Motor neuron (in vitro differentiated cells): ENCODE results near the gene STPG1. TPM values are rescaled to one million over a fixed set of nuclear protein-coding genes. Genes with fewer than 3 reads are reported as not detected.

Experiments
- ATAC-seq, 8 experiments: fragments of 200-7000 bp; cut with Tn5 transposase; replicated peaks in 6 of 8; 2 replicates each; pipeline ENCODE4 v1.8.0; 2021; ENCODE audit warnings: mild to moderate bottlenecking in 8 of 8, moderate library complexity in 8 of 8
- H3K27ac ChIP-seq, 2 donors: fragments of 250-450 bp; sonication (Bioruptor Pico); 2 replicates each; pipeline ENCODE4 v1.9.0; 2021; ENCODE audit warnings: antibody characterized with exemption in 2 of 2, mild to moderate bottlenecking in 2 of 2, moderate library complexity in 1 of 2
- H3K4me1 ChIP-seq, 2 donors: fragments of 250-450 bp; sonication (Bioruptor Pico); replicated peaks in 1 of 2; 2 replicates each; pipeline ENCODE4 v1.6.1; 2021; ENCODE audit warnings: antibody characterized with exemption in 2 of 2, mild to moderate bottlenecking in 2 of 2, moderate library complexity in 1 of 2
- H3K4me3 ChIP-seq, 5 donors: fragments of 250-450 bp; sonication (Bioruptor Pico); 2 replicates each; pipeline ENCODE4 v1.9.0; 2021; ENCODE audit warnings: antibody characterized with exemption in 5 of 5, mild to moderate bottlenecking in 5 of 5, moderate library complexity in 4 of 5
- WGBS, 10 experiments: fragments of 450-650 bp; shearing (Covaris generic); methylation state at CpG; one replicate each; pipeline ENCODE4 v1.0.0; 2022; 5-methylcytosine and 5-hydroxymethylcytosine counted together
- in situ Hi-C, 9 experiments: fragments of 400-800 bp; cut with MboI; loops; one replicate each; pipeline ENCODE4 v1.15.0; 2021; ENCODE audit warnings: low sequenced_read_pairs in 9 of 9, low pct_unique_long_range_greater_than_20kb in 2 of 9; ENCODE audit not compliant: unreplicated experiment in 9 of 9
- total RNA-seq, 8 experiments: library from RNA; unstranded; fragments of 300-600 nt; gene quantifications; 2 replicates each; pipeline versions ENCODE4 v1.2.3 to v1.2.4, GENCODE V29; 2022

The STPG1 gene
- total RNA-seq, 8 experiments from 2014 or later, result 2.1 to 19.0 (median 6.8) TPM

DNA sequence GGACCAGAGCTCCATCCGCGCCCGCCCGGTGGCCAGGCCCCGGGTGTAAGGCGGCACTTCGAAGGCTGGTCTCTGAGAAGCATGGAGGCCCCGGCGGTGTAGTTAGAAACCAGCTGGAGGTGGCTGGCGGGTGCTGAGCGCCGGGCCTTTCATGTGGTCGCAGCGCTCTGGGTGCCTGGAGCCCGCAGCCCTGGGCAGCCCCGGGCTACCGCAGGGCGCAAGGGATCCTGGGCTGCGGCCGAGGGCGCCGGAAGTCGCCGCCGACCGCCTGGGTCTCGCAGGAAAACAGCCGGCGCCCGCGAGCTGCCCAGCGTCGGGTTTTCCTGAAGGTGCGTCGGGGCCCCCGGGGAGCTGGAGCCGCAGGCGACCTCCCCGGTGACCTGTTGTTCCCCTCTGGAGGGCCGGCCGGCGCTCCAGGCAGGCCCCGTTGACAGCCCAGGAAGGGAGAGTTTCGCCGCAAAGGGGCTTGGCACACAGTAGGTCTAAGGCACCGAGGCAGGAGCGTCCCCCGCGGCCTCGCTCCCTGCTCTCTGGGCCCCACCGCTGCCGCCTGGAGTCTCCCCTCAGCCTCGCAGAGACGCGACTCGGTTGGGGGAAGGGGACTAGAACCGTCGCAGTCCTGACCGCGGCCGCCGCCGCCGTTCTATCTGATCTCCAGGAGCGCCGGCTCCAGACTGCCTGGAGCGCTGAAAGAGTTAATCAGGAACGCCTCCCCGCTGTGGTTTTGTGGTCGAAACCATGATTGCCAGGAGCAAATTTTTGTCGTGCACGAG lies 91.7 kb downstream of the STPG1 start:
- Histone ChIP-seq H3K27ac (no peak overlapping the region), H3K4me3 (peak overlapping the region; percentile 1 to 28 (median 22)), H3K4me1 (peaks cover 10 to 29% of the 10 kb centered on the region in 2 donors)
- in situ Hi-C loops, result no loop called here
- WGBS, 10 experiments, result 15 to 100% (median 31%) methylated on average over 3 to 43 of the region's 72 CpGs; no CpG with 5 or more reads in 4 of the 10 experiments
- peak; percentile 31 to 86 (median 75) for ATAC-seq

DNA sequence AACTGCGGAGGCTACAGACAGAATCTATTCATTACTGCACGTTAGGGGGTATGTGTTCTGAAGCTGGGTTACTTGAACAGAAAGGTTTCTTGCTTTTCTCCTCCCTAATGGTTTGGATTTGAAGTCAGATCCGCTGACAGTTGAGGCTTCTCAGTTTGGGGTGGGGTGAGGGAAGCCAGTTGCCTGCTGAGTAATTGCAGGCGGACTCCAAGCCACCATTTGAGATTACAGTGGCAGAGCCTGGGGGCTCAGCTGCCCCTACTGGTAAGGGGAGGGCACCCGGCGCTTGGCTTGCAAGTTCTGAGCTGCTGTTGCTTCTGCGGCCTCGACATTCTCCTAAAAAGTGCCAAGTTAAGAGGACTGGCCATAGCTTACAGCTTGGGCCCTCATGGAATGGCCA lies 92.5 kb downstream of the STPG1 start:
- ATAC-seq, result no peak
- Histone ChIP-seq H3K4me3 (no peak overlapping the region), H3K27ac (no peak overlapping the region), H3K4me1 (peaks cover 10 to 29% of the 10 kb centered on the region in 2 donors)
- 58 to 100% (median 94%) methylated on average over 2 to 8 of the region's 8 CpGs; no CpG with 5 or more reads in 1 of the 10 experiments for WGBS, 10 experiments
- in situ Hi-C loops, result no loop called here

- in situ Hi-C loops, result no loop called here
- 83 to 100% (median 100%) methylated on average over 1 of the region's 1 CpG; no CpG with 5 or more reads in 2 of the 10 experiments for WGBS, 10 experiments
- H3K4me1 ChIP-seq, result peaks cover 10 to 29% of the 10 kb centered on the region in 2 donors
- H3K4me3 ChIP-seq, result no peak overlapping the region
- ATAC-seq, result no peak
- no peak overlapping the region for H3K27ac ChIP-seq
Observed at GRCh38 chr1:24319962-24320361, 93.6 kb downstream of the STPG1 start.

- H3K4me3 ChIP-seq, result no peak within 1 kb of the TSS
- WGBS, 10 experiments, result 6 to 33% (median 7%) methylated on average over 1 to 17 of the region's 21 CpGs; no CpG with 5 or more reads in 5 of the 10 experiments
- no peak within 1 kb of the TSS for H3K27ac ChIP-seq
- in situ Hi-C loops, result no loop called here
- H3K4me1 ChIP-seq, result peaks cover 10 to 29% of the 10 kb centered on the region in 2 donors
- ATAC-seq, result peak in 1 of 8 experiments; percentile 35
Observed at GRCh38 chr1:24319312-24319863, 94.2 kb downstream of the STPG1 start, which contains the start of gene GRHL3. GRHL3 (plus strand) TSS chr1:24319357; CDS start chr1:24319552, 195 bp downstream.

- peaks cover 10 to 29% of the 10 kb centered on the region in 2 donors for H3K4me1 ChIP-seq
- in situ Hi-C loops, result no loop called here
- H3K27ac ChIP-seq, result no peak overlapping the region
- peak in 1 of 8 experiments; percentile 14 for ATAC-seq
- WGBS, 10 experiments, result 0 to 87% (median 50%) methylated on average over 1 to 4 of the region's 5 CpGs; no CpG with 5 or more reads in 2 of the 10 experiments
- no peak overlapping the region for H3K4me3 ChIP-seq
Observed at GRCh38 chr1:24318615-24319311, 94.8 kb downstream of the STPG1 start.

DNA sequence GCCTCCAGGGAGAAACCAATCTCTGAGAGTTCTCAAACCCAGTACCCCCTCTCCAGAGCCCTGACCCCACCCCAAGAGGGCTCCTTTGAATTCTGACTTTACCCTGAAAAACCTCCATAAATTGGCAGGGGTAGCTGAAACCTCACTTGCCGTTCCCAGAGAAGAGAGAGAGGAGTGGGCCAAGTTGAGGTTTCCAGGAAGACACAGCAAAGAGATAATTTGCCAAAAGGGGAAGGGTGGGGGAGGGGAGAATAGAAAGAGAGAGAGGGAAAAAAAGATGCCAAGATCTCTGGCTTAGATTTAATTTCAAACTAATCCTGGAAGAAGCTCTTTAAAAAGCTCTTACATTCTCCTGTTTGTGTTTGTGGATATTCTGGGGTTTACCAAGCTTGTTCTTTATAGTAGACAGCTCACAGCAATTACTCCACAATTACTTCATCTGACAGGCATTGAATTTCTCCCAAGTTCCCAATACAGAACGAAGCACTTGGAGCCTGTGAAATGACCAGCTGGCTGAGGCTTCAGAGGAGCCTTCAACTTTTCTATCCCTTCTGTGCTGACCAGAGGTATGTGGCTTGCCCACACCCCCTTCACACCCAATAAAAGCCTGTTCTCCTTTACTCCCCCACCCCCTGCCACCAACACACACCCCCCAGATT lies 95.5 kb downstream of the STPG1 start:
- peaks cover 10 to 29% of the 10 kb centered on the region in 2 donors for H3K4me1 ChIP-seq
- no peak overlapping the region for H3K27ac ChIP-seq
- in situ Hi-C loops, result no loop called here
- ATAC-seq, result peak in 5 of 8 experiments; percentile 11 to 68 (median 17)
- no peak overlapping the region for H3K4me3 ChIP-seq
- WGBS, 10 experiments, result 20 to 50% (median 33%) methylated on average over 1 to 2 of the region's 2 CpGs; no CpG with 5 or more reads in 5 of the 10 experiments

- 60 to 100% (median 80%) methylated on average over 2 to 6 of the region's 6 CpGs; no CpG with 5 or more reads in 4 of the 10 experiments for WGBS, 10 experiments
- ATAC-seq, result no peak
- in situ Hi-C loops, result no loop called here
- H3K27ac ChIP-seq, result no peak overlapping the region
- H3K4me3 ChIP-seq, result no peak overlapping the region
- peaks cover 10 to 28% of the 10 kb centered on the region in 2 donors for H3K4me1 ChIP-seq
Observed at GRCh38 chr1:24317081-24317480, 96.5 kb downstream of the STPG1 start.

DNA sequence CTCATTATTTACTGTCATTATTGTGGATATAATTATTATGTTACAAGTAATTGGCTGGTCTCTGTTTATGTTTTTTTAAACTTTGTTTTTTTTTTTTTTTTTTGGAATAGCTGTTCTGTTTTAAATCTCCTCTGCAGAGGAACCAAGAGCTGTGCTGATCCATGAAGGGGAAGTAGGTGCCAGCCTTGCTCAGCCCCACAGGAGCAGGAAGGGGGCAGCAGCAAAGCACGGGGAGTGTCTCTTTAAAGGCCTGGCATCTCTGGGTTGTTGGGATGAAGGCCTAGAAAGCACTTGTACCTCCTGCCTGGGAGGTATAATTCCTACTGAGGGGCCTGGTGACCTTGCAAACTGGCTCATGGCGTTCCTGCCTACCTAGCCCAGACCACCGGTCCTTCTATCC lies 96.9 kb downstream of the STPG1 start:
- in situ Hi-C loops, result no loop called here
- no peak overlapping the region for H3K4me3 ChIP-seq
- peaks cover 8 to 28% of the 10 kb centered on the region in 2 donors for H3K4me1 ChIP-seq
- no peak overlapping the region for H3K27ac ChIP-seq
- WGBS, 10 experiments, result 25 to 71% (median 40%) methylated on average over 1 to 3 of the region's 3 CpGs; no CpG with 5 or more reads in 5 of the 10 experiments
- ATAC-seq, result peak in 1 of 8 experiments; percentile 16

DNA sequence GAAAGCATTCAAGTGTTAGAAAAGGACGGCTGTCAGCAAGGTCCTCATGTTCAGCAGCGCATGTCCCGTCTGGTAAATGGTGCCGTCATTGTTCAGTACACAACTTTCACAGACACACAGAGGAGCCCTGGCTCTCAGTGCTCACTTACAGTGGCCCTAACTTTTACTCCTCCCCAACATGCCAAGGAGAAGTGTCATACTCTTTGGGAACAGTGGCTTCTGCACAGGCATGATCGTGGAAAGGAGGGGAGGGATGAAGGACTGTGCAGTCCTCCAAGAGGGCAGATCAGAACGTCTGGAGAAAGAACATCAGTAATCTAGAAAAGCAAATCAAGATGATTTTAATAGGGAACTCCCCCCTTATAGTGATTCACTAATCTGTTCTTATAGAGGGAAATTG lies 98.2 kb downstream of the STPG1 start:
- no peak for ATAC-seq
- in situ Hi-C loops, result no loop called here
- Histone ChIP-seq H3K4me3 (no peak overlapping the region), H3K27ac (no peak overlapping the region), H3K4me1 (peaks cover 3 to 27% of the 10 kb centered on the region in 2 donors)
- WGBS, 10 experiments, result 34 to 78% (median 58%) methylated on average over 1 to 6 of the region's 6 CpGs; no CpG with 5 or more reads in 1 of the 10 experiments

- in situ Hi-C loops, result no loop called here
- no peak overlapping the region for H3K4me3 ChIP-seq
- WGBS, 10 experiments, result 71 to 100% (median 85%) methylated on average over 1 of the region's 1 CpG; no CpG with 5 or more reads in 6 of the 10 experiments
- ATAC-seq, result peak in 4 of 8 experiments; percentile 44 to 90 (median 48)
- H3K4me1 ChIP-seq, result peaks cover 0 to 7% of the 10 kb centered on the region in 2 donors
- no peak overlapping the region for H3K27ac ChIP-seq
Observed at GRCh38 chr1:24311741-24312140, 101.8 kb downstream of the STPG1 start.

- Histone ChIP-seq H3K4me3 (no peak overlapping the region), H3K4me1 (peaks cover 0 to 7% of the 10 kb centered on the region in 2 donors), H3K27ac (no peak overlapping the region)
- ATAC-seq, result peak in 1 of 8 experiments; percentile 20
- 60 to 100% (median 100%) methylated on average over 1 to 2 of the region's 3 CpGs; no CpG with 5 or more reads in 5 of the 10 experiments for whole genome bisulfite sequencing, 10 experiments
- in situ Hi-C loops, result no loop called here
Observed at GRCh38 chr1:24311234-24311633, 102.3 kb downstream of the STPG1 start.

DNA sequence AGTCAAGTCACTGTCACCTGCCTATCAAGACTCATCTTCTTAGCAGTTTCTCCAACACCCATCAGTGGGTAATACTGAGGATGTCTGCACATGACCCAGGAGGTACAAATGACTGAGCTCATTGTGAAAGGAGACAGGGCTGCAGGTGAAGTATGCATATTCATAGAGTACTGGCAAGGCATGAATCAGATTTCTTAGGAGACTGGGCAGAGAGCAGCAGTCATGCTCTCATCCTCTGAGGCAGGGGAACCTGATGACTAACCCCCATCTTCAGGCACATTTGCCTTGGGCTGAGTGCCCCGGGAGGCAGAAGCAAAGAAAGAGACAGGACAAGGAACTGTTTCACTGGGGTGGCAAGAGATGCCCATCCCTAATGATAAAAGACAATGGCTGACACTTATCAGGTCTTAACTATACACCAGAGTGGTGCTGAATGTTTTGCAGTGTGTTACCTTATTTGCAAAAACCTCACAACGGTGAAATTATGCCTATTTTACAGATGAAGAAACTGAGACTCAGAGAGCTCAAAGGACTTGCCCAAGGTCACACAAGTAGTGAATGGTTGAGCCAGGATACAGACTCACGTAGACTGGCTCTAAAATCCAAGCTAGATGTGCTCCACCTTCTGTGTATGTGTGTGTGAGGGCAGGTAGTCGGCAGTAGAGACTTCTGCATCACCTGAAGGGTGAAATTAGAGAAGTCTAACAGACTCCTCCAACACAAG lies 103.7 kb downstream of the STPG1 start:
- ATAC-seq, result peak in 5 of 8 experiments; percentile 33 to 75 (median 47)
- Histone ChIP-seq H3K4me3 (no peak overlapping the region), H3K27ac (no peak overlapping the region), H3K4me1 (peaks cover 0 to 7% of the 10 kb centered on the region in 2 donors)
- in situ Hi-C loops, result no loop called here
- WGBS, 10 experiments, result 50 to 100% (median 81%) methylated on average over 1 to 4 of the region's 4 CpGs; no CpG with 5 or more reads in 2 of the 10 experiments
